H1 (cell line): Measurements from ENCODE around the gene PRKCH. TPM values are rescaled to one million over a fixed set of nuclear protein-coding genes. Genes with fewer than 3 reads are reported as not detected.

Experiments
- PHF8 ChIP-seq: fragments of 200-600 bp; sonication (generic); conservative IDR thresholded peaks from 2 replicates; pipeline ENCODE4 v1.7.1; 2012; ENCODE audit warnings: low read depth, mild to moderate bottlenecking, inconsistent platforms, low read length, moderate library complexity
- polyA plus RNA-seq, 7 experiments: library from polyadenylated mRNA; depleted of rRNA in 3 of 7; stranded (reverse) in 5 of 7; unstranded in 2 of 7; fragments of >200 nt in 5 of 7; fragments of 200-250 nt in 2 of 7; gene quantifications; 1 replicate in 5 of 7; 2 replicates in 1 of 7; 4 replicates in 1 of 7; pipeline versions ENCODE4 v1.2.1 to v1.2.3, GENCODE V29; 2011 to 2013; ENCODE audit warnings: missing spikeins in 2 of 7, mixed read lengths in 2 of 7
- total RNA-seq: library from RNA; stranded (reverse); fragmentation: NEBNext Ultra II Directional; extraction: Animal tissue kit (Norgen Biotek cat#: 25700); gene quantifications from 2 replicates; pipeline ENCODE4 v1.2.1, GENCODE V29; 2021

Gene PRKCH
- total and polyA plus RNA-seq, 2 of the 8 experiments (the other 6 are each of a cell fraction or from before 2014, with no cell fraction given) = 6.4 to 7.0 TPM

DNA sequence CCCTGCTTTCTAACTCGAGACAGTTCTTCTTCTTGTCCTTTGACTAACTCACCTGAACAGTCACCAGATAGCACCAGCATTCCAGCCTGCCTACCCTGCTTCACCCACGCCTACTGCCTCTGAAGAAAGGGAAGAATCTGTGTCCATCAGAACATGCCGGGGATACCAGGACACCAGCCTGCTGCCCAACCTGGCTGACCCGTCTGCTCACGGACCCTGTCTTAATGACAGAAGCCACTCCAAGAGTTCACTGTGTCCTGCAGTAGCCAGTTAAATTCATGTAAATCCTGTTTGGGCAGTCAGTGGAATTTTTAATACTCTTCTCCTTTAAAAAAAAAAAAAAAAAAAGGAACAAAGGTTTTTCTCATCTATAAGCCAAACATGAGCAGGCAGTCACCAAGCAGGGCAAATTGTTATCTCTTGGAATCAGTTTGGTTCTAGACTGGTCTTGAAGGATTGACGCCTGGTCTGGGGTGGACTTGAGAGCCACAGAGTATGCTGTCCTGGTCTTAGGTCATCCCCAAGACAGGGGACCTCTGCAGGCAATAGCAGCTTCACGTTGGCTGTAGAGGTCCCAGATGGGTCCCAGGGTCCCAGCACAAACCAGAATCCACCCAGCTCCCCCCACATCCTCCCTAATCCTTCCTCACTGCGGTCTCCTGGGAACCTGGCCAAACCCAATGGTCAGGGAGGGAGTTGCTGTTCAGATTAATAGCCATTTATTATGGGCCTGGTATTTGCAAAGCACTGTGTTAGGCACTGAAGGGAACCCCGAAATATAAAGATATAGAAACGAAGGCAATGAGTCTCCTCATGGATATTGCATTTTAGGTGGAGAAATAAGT is 192.8 kb downstream of the PRKCH start (continued):
- no peak for TF ChIP-seq PHF8
